H1 (cell line): ENCODE data around the gene ECPAS. TPM values are rescaled to one million over a fixed set of nuclear protein-coding genes. Genes with fewer than 3 reads are reported as not detected.

ENCODE experiments used
- CTCF ChIA-PET: fragments of 300-600 bp; sonication (Branson Sonifier 250); formaldehyde crosslinking; loops from one replicate; lab custom pipeline; 2021; ENCODE audit not compliant: partially characterized antibody; lab: Charles Lee
- POLR2A ChIA-PET: fragments of 300-600 bp; sonication (Branson Sonifier 250); formaldehyde crosslinking; loops from one replicate; lab custom pipeline; 2021; ENCODE audit warnings: inconsistent platforms; ENCODE audit not compliant: partially characterized antibody; lab: Charles Lee
- DNase-seq, 2 experiments: peaks; one replicate each; pipeline versions ENCODE4 v3.0.0 to v3.0.0-alpha.2; 2010 to 2022; ENCODE audit warnings: low spot score in 2 of 2, low read depth in 1 of 2, mixed read lengths in 1 of 2
- FAIRE-seq: peaks from 2 replicates; lab custom pipeline; 2011; peaks lifted over from hg19 to GRCh38; lab: Jason Lieb, UNC
- H2AFZ ChIP-seq: 2 replicates; pipeline ENCODE4 v1.8.1; 2012; ENCODE audit warnings: low read length, inconsistent platforms
- H2AK5ac ChIP-seq: 2 replicates; pipeline ENCODE4 v1.6.1; 2013; ENCODE audit warnings: low read depth, low read length
- H2BK120ac ChIP-seq: replicated peaks from 2 replicates; pipeline ENCODE3; 2013; ENCODE audit warnings: low read depth, low read length, inconsistent platforms
- H2BK12ac ChIP-seq: 2 replicates; pipeline ENCODE4 v1.6.1; 2013; ENCODE audit warnings: low read depth, low read length
- H2BK15ac ChIP-seq: 2 replicates; pipeline ENCODE4 v1.6.1; 2013; ENCODE audit warnings: low read length
- H2BK20ac ChIP-seq: 2 replicates; pipeline ENCODE4 v1.6.1; 2013; ENCODE audit warnings: low read length
- H2BK5ac ChIP-seq: 2 replicates; pipeline ENCODE4 v1.6.1; 2013; ENCODE audit warnings: low read depth, low read length
- H3K14ac ChIP-seq: 2 replicates; pipeline ENCODE4 v1.6.1; 2013; ENCODE audit warnings: inconsistent platforms; ENCODE audit not compliant: insufficient read length
- H3K18ac ChIP-seq: 2 replicates; pipeline ENCODE4 v1.6.1; 2013; ENCODE audit warnings: low read length; ENCODE audit errors: extremely low read depth
- H3K23ac ChIP-seq: 2 replicates; pipeline ENCODE4 v1.6.1; 2013; ENCODE audit warnings: inconsistent platforms; ENCODE audit not compliant: insufficient read length
- H3K23me2 ChIP-seq: 2 replicates; pipeline ENCODE4 v1.6.1; 2013; ENCODE audit warnings: low read depth, low read length
- H3K27ac ChIP-seq: 2 replicates; pipeline ENCODE4 v1.6.1; 2011; ENCODE audit warnings: low read depth, low read length, inconsistent platforms
- H3K27me3 ChIP-seq, 4 experiments: replicated peaks in 1 of 4; 1 replicate in 1 of 4; 2 replicates in 3 of 4; pipeline versions ENCODE4 v1.6.1 to v1.8.1; 2011 to 2013; ENCODE audit warnings: low read length in 3 of 4, mild to moderate bottlenecking in 3 of 4, inconsistent platforms in 2 of 4, mixed read lengths in 2 of 4, moderate library complexity in 1 of 4; ENCODE audit not compliant: control insufficient read depth in 3 of 4, insufficient read depth in 3 of 4; ENCODE audit errors: extremely low read depth in 1 of 4
- H3K36me3 ChIP-seq, 4 experiments: 2 replicates each; pipeline versions ENCODE4 v1.6.1 to v1.8.1; 2011 to 2013; ENCODE audit warnings: mild to moderate bottlenecking in 4 of 4, low read length in 3 of 4, moderate library complexity in 2 of 4, control low read depth in 1 of 4, inconsistent platforms in 1 of 4; ENCODE audit not compliant: insufficient read depth in 4 of 4, control insufficient read depth in 2 of 4
- H3K4ac ChIP-seq: replicated peaks from 2 replicates; pipeline ENCODE3; 2013; ENCODE audit warnings: low read length, low read depth, mixed read lengths, inconsistent platforms; ENCODE audit not compliant: insufficient read length
- H3K4me1 ChIP-seq, 4 experiments: replicated peaks in 1 of 4; 1 replicate in 1 of 4; 2 replicates in 3 of 4; pipeline versions ENCODE4 v1.6.1 to v1.8.1; 2011 to 2013; ENCODE audit warnings: low read length in 3 of 4, inconsistent platforms in 2 of 4, mixed read lengths in 1 of 4; ENCODE audit not compliant: insufficient read depth in 4 of 4, control insufficient read depth in 3 of 4
- H3K4me2 ChIP-seq, 2 experiments: 2 replicates each; pipeline versions ENCODE4 v1.6.1 to v1.8.1; 2011 to 2013; ENCODE audit warnings: low read depth in 2 of 2, low read length in 2 of 2, control low read depth in 1 of 2, inconsistent platforms in 1 of 2, mild to moderate bottlenecking in 1 of 2; ENCODE audit not compliant: insufficient read depth in 1 of 2
- H3K4me3 ChIP-seq, 4 experiments: fragments of 200-600, 300-600 bp in 1 of 4; sonication (generic), shearing (Covaris generic), sonication (Bioruptor Twin) in 1 of 4; 2 replicates each; pipeline versions ENCODE4 v1.5.1 to v1.8.1; 2011 to 2016; ENCODE audit warnings: low read length in 4 of 4, low read depth in 3 of 4, control low read depth in 2 of 4, inconsistent platforms in 2 of 4, mild to moderate bottlenecking in 2 of 4, mixed read lengths in 1 of 4, moderate library complexity in 1 of 4; ENCODE audit not compliant: insufficient read depth in 2 of 4; ENCODE audit errors: extremely low read depth in 1 of 4
- H3K56ac ChIP-seq: replicated peaks from 2 replicates; pipeline ENCODE3; 2013; ENCODE audit warnings: low read depth, mild to moderate bottlenecking, mixed read lengths, low read length, inconsistent platforms; ENCODE audit not compliant: insufficient read length
- H3K79me1 ChIP-seq: 2 replicates; pipeline ENCODE4 v1.6.1; 2013; ENCODE audit warnings: low read depth, low read length, control low read depth
- H3K79me2 ChIP-seq, 2 experiments: 2 replicates each; pipeline versions ENCODE4 v1.6.1 to v1.8.1; 2012 to 2013; ENCODE audit warnings: low read length in 2 of 2, mild to moderate bottlenecking in 2 of 2, inconsistent platforms in 1 of 2; ENCODE audit not compliant: insufficient read depth in 2 of 2, control insufficient read depth in 1 of 2
- H3K9ac ChIP-seq, 4 experiments: replicated peaks in 1 of 4; 1 replicate in 1 of 4; 2 replicates in 3 of 4; pipeline versions ENCODE4 v1.6.1 to v1.8.1; 2011 to 2013; ENCODE audit warnings: low read depth in 3 of 4, low read length in 3 of 4, control low read depth in 2 of 4, mild to moderate bottlenecking in 2 of 4, moderate library complexity in 2 of 4, inconsistent platforms in 1 of 4; ENCODE audit errors: extremely low read depth in 1 of 4
- H3K9me3 ChIP-seq, 2 experiments: 2 replicates each; pipeline versions ENCODE4 v1.6.1 to v1.8.1; 2012 to 2013; ENCODE audit warnings: mild to moderate bottlenecking in 2 of 2, moderate library complexity in 2 of 2, control low read depth in 1 of 2, inconsistent platforms in 1 of 2, low read depth in 1 of 2, low read length in 1 of 2, mixed read lengths in 1 of 2; ENCODE audit not compliant: insufficient read depth in 2 of 2
- H4K20me1 ChIP-seq, 2 experiments: replicated peaks in 1 of 2; 2 replicates each; pipeline versions ENCODE3 to v1.8.1; 2011 to 2013; ENCODE audit warnings: inconsistent platforms in 2 of 2, low read length in 2 of 2, mild to moderate bottlenecking in 1 of 2; ENCODE audit not compliant: insufficient read depth in 2 of 2, control insufficient read depth in 1 of 2
- H4K5ac ChIP-seq: 2 replicates; pipeline ENCODE4 v1.6.1; 2013; ENCODE audit warnings: low read length, low read depth, mixed read lengths, inconsistent platforms; ENCODE audit not compliant: insufficient read length
- H4K8ac ChIP-seq: 2 replicates; pipeline ENCODE4 v1.8.0; 2013; ENCODE audit warnings: mild to moderate bottlenecking, moderate library complexity, low read length, inconsistent platforms; ENCODE audit not compliant: insufficient read depth; ENCODE audit errors: extremely low read depth
- H4K91ac ChIP-seq: replicated peaks from 2 replicates; pipeline ENCODE3; 2013; ENCODE audit warnings: low read length, mixed read lengths, inconsistent platforms; ENCODE audit not compliant: insufficient read length
- HDAC2 ChIP-seq, 2 experiments: fragments of 300-600 bp in 1 of 2; sonication (generic) in 1 of 2; IDR thresholded peaks; 2 replicates each; pipeline ENCODE4 v1.6.1; 2011 to 2012; ENCODE audit warnings: low read depth in 2 of 2, low read length in 2 of 2, mild to moderate bottlenecking in 2 of 2, moderate library complexity in 2 of 2, borderline replicate concordance in 1 of 2, inconsistent platforms in 1 of 2
- NANOG ChIP-seq: IDR thresholded peaks from 2 replicates; pipeline ENCODE4 v1.6.1; 2011; ENCODE audit warnings: low read length, low read depth, mild to moderate bottlenecking, inconsistent platforms; ENCODE audit not compliant: insufficient read depth, poor library complexity, severe bottlenecking
- SIRT6 ChIP-seq: IDR thresholded peaks from one replicate; pipeline ENCODE4 v1.7.1; 2012; ENCODE audit warnings: low read length, inconsistent platforms
- WGBS, 2 experiments: shearing (Covaris generic) in 1 of 2; methylation state at CpG; one replicate each; pipeline versions ENCODE4 v1.1.6 to v1.1.7; 2013 to 2015; ENCODE audit warnings: low lambda C conversion rate in 2 of 2, mixed read lengths in 2 of 2, inconsistent platforms in 1 of 2, low coverage in 1 of 2, missing lambda C conversion rate in 1 of 2; ENCODE audit not compliant: insufficient replicate concordance in 2 of 2, insufficient coverage in 1 of 2, insufficient read length in 1 of 2; ENCODE audit errors: extremely low coverage in 1 of 2, missing lambda C conversion rate in 1 of 2; 5-methylcytosine and 5-hydroxymethylcytosine counted together
- polyA plus RNA-seq, 7 experiments: library from polyadenylated mRNA; depleted of rRNA in 3 of 7; stranded (reverse) in 5 of 7; unstranded in 2 of 7; fragments of >200 nt in 5 of 7; fragments of 200-250 nt in 2 of 7; gene quantifications; 1 replicate in 5 of 7; 2 replicates in 1 of 7; 4 replicates in 1 of 7; pipeline versions ENCODE4 v1.2.1 to v1.2.3, GENCODE V29; 2011 to 2013; ENCODE audit warnings: missing spikeins in 2 of 7, mixed read lengths in 2 of 7
- total RNA-seq: library from RNA; stranded (reverse); fragmentation: NEBNext Ultra II Directional; extraction: Animal tissue kit (Norgen Biotek cat#: 25700); gene quantifications from 2 replicates; pipeline ENCODE4 v1.2.1, GENCODE V29; 2021

ECPAS gene
- total and polyA plus RNA-seq, 2 of the 8 experiments (the other 6 are each of a cell fraction or from before 2014, with no cell fraction given): 20.9 to 131 TPM

GRCh38 chr9:111414406-111414805, 69.8 kb downstream of the ECPAS start:
- Histone ChIP-seq H3K56ac (no peak overlapping the region), H3K23ac (no peak overlapping the region), H3K4me1 (no peaks in the 10 kb centered on the region), H3K9ac (no peak overlapping the region), H2AFZ (no peak overlapping the region), H3K4me2 (no peak overlapping the region), H3K27ac (no peak overlapping the region), H2BK15ac (no peak overlapping the region), H2BK20ac (no peak overlapping the region), H3K79me2 (no peaks in the 10 kb centered on the region), H3K79me1 (no peaks in the 10 kb centered on the region), H3K4ac (no peak overlapping the region), H4K5ac (no peak overlapping the region), H3K27me3 (no peaks in the 10 kb centered on the region), H2AK5ac (no peak overlapping the region), H2BK120ac (no peak overlapping the region), H4K20me1 (peaks cover 0 to 2% of the 10 kb centered on the region in 2 experiments), H3K23me2 (no peaks in the 10 kb centered on the region), H2BK12ac (no peak overlapping the region), H3K14ac (no peak overlapping the region), H3K18ac (no peak overlapping the region), H4K8ac (no peak overlapping the region), H3K36me3 (peaks cover 5 to 69% (median 47%) of the 10 kb centered on the region in 4 experiments; a peak in 7 of 8 replicates), H3K4me3 (no peak overlapping the region), H3K9me3 (no peaks in the 10 kb centered on the region), H2BK5ac (no peak overlapping the region), H4K91ac (no peak overlapping the region)
- no peak for TF ChIP-seq HDAC2 (IDR thresholded peaks at IDR 0.05; ENCODE audit: borderline replicate concordance in 1 of 2, low read depth in 2 of 2, low read length in 2 of 2)
- TF ChIP-seq NANOG: no peak
- TF ChIP-seq SIRT6: no peak
- FAIRE-seq: no peak
- POLR2A ChIA-PET: interaction anchor here (0.6 kb wide), 1 partner anchor 12 kb away, joined by 4 read pairs; no protein-coding TSS in a partner anchor
- CTCF ChIA-PET: no interaction called here
- 88% methylated on average over 11 of the region's 11 CpGs; no CpG with 5 or more reads in 1 of the 2 experiments for WGBS, 2 experiments
- DNase-seq: no peak
